Kidney capillary endothelial cell (primary cell): Measurements from ENCODE around the gene USH2A.

Source experiments
- DNase-seq: peaks from one replicate; pipeline ENCODE4 v3.0.0-alpha.2; 2018; ENCODE audit warnings: low spot score

Gene USH2A

DNA sequence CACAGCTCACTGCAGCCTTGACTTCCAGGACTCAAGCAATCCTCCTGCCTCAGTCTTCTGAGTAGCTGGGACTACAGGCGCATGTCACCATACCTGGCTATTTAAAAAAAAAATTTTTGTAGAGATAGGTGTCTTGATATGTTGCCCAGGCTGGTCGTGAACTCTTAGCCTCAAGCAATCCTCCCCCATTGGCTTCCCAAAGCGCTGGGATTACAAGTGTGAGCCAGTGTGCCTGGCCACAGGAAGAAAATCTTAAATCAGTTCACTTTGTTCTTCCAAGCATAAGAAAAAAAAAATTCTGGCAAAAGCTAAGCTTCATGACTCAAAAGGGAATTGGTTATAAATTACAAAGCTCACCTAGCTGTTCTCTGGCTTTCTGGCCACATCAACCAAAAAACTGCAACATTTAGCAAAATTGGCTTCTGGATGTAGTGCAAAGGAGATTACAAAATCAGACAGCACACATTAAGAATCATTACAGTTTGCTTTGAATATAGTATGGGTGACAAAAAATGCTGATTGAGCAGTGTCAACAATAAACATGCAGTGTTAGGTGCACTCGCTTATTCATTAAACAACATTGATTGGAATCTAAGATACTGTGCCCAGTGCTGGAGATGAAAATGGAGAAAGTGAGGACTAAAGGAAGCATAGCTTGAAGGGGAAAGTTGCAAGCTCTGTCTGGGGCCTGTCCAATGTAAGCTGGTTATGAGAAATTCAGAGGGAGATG is 779.5 kb downstream of the USH2A start:
- no peak for DNase-seq

DNA sequence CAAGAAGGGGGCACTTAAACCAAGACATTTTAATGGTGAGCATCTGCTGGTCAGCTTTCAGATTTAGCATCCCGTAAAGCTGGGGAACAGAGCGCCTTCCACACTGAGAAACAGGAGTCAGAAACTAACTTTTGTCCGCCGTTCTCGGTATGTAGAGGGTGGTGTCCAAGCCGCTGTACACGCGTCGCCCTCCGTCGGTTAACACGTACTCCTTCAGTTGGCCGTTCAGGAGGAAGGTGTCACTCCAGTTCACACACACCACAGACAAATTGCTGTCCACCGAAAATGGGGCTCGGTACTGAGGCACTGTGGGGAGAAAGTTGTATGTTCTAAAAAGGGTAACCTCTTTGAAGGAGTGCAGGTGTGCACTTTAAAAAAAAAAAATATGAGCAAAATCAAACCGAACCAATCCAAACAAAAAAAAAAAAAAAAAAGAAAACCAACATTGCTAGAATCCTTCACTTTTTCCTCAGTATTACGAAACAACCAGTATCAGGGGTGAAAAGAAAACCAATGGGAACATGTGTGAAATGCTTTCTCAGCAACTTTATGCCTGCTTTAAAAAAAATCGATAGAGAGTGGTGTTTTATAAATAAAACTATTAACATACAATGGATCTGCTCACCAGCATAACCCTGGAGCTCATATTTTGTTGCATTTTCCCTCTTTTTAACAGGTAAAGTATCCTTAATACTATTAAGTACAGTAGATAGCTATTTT is 782.7 kb downstream of the USH2A start:
- no peak for DNase-seq

GRCh38 chr1:215637041-215637573 is 786.1 kb downstream of the USH2A start:
- DNase-seq: no peak

- DNase-seq: no peak
Observed at GRCh38 chr1:215636258-215636965, 786.8 kb downstream of the USH2A start.

- DNase-seq: no peak
Observed at GRCh38 chr1:215635827-215636226, 787.4 kb downstream of the USH2A start.

- no peak for DNase-seq
Observed at GRCh38 chr1:215631489-215631888, 791.8 kb downstream of the USH2A start.

DNA sequence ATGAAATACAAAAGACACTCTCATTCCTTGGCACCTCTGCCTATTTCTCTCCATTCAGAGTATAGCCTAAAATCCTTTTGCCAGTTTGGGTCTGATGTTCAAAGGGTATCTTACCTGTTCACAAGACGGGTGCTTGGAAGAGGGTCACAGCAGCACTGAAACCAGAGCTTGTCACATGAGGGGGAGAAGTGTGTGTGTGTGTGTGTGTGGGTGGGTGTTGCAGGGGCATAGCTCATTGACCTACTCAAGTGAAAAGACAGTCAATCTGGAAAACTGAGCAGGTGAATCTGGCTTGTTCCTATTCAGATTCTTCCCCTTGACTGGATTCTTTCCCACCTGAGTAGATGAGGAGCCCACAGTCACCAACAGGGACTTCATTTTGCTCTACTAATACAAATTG is 792.2 kb downstream of the USH2A start:
- no peak for DNase-seq

DNA sequence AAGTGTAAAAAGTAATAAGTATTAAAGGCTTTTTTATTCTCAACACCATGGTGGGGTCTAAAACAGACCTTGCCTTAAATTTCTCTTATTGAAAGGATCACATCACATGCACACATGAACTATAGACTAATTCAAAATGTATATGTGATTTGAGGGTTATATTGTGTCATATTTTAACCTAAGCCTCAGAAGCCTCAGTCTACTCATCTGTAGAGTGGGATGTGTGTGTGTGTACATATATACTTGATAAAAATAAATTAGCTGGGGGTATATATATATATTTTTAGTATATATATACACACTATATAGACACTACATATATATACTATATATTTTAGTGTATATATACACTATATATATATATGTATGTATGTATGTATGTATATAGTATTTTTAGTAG is 797.3 kb downstream of the USH2A start:
- no peak for DNase-seq

DNA sequence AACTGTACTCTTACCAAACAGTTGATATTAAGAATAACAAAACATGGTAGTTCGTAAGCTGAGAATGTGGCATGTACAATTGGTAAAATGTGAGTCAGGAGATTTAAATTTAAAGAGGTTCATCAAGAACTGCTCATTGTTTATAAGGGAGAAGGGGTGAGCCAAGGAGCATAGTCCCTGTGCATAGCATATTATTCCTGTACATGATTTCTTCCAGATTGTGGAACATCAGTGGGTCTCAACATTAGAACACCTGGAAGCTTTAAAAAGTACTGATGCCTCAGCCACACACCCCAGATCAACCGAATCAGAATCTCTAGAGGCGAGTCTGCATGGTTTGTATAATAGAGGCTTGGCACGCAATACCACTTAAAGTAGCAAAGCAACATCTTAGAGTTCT is 800.1 kb downstream of the USH2A start:
- DNase-seq: no peak

DNA sequence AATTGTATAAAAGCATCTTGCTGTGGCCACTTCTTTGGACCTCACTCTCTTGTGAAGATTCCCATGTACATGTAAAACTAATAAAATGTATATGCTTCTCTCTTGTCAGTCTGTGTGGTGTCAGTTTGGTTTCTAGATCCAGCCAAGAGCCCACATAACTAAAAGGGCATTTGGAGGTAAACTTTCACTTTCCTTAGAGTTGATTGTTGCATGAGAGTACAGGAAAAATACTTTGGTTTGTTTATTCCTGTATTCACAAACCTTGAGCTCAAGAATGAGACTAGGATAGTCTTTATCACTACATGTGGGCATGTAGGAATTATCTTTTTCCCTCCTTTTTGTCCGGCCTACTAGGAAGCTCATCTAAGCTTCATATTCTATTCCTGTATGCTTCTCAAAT is 805.3 kb downstream of the USH2A start:
- no peak for DNase-seq

DNA sequence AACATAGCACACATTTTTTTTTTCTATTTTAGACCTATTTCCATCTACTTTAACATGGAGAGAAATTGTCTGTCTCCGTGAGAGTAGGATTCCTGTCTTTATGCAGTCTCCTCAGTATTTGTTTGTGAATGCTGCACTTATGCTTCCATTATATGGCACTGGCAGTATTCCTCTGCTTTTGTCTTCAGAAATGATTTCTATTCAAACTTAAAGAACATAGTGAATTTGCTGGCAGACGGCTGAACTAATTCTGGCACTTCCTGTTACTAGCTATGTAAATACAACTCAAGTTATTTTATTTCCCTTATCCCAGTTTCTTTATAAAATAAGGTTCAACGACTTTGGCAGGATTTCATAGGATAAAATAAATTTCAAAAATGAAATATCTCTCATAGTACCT is 810.9 kb downstream of the USH2A start:
- DNase-seq: no peak

- no peak for DNase-seq
Observed at GRCh38 chr1:215608646-215609045, 814.6 kb downstream of the USH2A start.

- DNase-seq: no peak
Observed at GRCh38 chr1:215607412-215607811, 815.8 kb downstream of the USH2A start.

DNA sequence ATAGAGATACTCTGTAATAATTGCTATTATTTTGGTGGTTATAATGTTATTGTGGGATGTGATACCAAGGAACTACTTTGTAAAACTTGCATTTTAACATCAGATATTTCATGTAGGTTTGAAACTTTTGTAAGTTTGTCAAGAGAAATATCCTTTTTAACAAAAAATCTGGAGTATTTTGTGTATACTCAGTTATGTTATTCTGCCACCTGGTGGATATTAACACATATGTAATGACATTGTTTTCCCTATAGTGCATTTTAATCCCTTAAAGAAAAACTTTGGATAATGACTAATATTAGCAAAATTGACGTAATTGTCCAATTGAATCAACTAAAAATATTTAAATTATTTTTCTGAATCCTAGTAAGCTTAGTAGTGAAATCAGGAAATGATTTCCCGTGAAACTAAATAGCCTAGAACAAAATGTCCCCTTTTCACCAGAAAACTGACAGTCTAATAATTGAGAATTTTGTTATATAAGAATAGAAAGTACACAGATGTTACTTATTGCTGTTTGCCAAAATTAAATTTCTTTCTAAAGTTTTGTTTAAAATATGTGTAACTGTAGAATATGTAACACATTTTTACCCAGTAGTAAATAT is 816.6 kb downstream of the USH2A start:
- peak; percentile 30 for DNase-seq

- no peak for DNase-seq
Observed at GRCh38 chr1:215606036-215606435, 817.2 kb downstream of the USH2A start.

- DNase-seq: no peak
Observed at GRCh38 chr1:215605011-215605621, 818.1 kb downstream of the USH2A start.

DNA sequence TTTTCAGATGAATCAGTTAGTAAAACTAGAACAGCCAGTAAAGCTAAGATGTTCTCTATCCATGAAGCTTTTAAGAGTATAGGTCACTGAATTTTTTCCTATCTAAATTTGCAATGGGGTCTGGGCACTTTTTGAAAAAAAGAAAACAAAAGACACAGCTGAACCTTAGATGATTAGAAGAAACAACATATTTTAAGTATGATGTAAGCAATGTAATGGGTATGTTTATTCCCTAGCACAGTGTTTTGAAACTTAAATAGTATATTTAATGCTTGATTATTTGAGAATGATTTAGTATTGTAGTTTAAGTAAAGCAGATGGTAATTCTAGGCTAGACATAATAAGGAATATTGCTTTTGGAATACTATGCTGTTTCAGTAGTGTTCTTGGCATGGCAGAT is 819.9 kb downstream of the USH2A start:
- DNase-seq: no peak

DNA sequence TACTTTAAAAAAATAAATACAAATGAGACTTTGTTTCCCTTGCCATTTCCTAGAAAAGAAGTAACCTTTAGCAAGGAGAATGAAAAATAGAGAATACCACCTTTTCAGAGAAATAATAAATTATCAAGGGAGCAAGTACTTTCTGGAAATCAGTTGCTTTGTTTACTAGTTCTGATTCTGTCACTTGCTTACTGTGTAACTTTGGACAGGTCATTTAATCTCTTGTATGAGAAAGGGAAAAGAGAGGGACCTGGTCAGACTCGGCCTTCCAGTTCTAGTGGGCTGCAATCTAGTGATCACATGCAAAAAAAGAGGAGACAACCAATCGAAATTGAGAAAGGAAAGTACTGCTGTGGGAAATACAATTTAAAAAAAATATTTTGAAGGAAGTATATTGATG is 822.0 kb downstream of the USH2A start:
- DNase-seq: no peak

GRCh38 chr1:215600867-215601266 is 822.4 kb downstream of the USH2A start:
- DNase-seq: no peak

GRCh38 chr1:215600258-215600792 is 822.9 kb downstream of the USH2A start:
- no peak for DNase-seq

- no peak for DNase-seq
Observed at GRCh38 chr1:215599418-215600074, 823.7 kb downstream of the USH2A start.
